ENCODE data around the gene SETDB1.

GRCh38 chr1:150995460-150995859, 69.3 kb downstream of the SETDB1 start:
- no peak for TF ChIP-seq RAD21 (conservative IDR thresholded peaks at IDR 0.05)
- TF ChIP-seq CTCF (IDR thresholded peaks at IDR 0.05; ENCODE audit: poor library complexity, severe bottlenecking), result no peak

Data from neural cell (in vitro differentiated cells).